Measurements from ENCODE around the gene HSPA6.

Gene HSPA6

DNA sequence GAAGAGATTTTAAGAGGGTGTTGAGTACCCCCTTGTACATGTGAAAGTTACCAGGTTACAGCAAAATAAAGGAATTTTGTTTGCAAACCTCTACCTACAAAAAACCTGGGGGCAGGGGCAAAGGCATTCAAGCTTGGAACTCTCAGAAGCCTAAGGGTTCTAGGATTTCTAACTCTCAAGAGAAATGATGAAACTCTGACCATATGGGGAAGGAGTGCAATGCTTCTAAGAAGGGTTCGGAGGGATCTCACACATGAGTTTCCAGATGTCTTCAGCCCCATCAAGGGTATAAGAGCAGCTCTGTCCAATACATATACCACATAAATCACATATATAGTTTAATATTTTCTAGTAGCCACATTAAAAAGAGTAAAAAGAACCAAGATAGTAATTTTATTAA lies 26.4 kb upstream of the HSPA6 start:
- TF ChIP-seq, protein P1, sequence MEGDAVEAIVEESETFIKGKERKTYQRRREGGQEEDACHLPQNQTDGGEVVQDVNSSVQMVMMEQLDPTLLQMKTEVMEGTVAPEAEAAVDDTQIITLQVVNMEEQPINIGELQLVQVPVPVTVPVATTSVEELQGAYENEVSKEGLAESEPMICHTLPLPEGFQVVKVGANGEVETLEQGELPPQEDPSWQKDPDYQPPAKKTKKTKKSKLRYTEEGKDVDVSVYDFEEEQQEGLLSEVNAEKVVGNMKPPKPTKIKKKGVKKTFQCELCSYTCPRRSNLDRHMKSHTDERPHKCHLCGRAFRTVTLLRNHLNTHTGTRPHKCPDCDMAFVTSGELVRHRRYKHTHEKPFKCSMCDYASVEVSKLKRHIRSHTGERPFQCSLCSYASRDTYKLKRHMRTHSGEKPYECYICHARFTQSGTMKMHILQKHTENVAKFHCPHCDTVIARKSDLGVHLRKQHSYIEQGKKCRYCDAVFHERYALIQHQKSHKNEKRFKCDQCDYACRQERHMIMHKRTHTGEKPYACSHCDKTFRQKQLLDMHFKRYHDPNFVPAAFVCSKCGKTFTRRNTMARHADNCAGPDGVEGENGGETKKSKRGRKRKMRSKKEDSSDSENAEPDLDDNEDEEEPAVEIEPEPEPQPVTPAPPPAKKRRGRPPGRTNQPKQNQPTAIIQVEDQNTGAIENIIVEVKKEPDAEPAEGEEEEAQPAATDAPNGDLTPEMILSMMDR (IDR thresholded peaks at IDR 0.05; ENCODE audit: control extremely low read depth, extremely low read depth, low read depth, missing control alignments): no peak
- DNase-seq (ENCODE audit: extremely low spot score): no peak
- CTCF ChIA-PET: interaction anchor here (1.3 to 1.4 kb wide), 2 partner anchors 10 to 241 kb away, joined by 3 read pairs; no protein-coding TSS in a partner anchor
- POLR2A ChIA-PET: no interaction called here

DNA sequence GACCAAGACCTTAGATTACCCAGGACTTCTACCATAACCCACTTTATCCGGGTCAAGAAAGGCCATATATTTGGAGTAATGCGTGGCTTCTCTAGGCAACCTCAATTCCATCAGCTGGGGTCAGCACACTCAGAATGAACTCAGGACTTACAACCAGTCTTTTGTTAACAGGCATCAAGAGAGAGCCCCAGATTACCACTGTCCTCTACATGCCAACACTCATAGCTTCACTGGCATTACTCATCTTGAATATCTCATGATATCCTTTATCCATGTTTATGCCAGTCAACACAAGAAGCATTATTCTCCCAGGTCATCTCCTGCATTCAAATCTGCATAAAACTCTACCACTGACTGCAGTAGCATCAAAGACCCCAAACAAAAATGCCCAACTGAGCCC lies 25.7 kb upstream of the HSPA6 start:
- ChIA-PET POLR2A (no interaction called here), CTCF (interaction anchor here (1.4 kb wide), 1 partner anchor 241 kb away, joined by 3 read pairs; no protein-coding TSS in a partner anchor)
- DNase-seq (ENCODE audit: extremely low spot score): no peak
- TF ChIP-seq, protein P1 (IDR thresholded peaks at IDR 0.05; ENCODE audit: control extremely low read depth, extremely low read depth, low read depth, missing control alignments): no peak

DNA sequence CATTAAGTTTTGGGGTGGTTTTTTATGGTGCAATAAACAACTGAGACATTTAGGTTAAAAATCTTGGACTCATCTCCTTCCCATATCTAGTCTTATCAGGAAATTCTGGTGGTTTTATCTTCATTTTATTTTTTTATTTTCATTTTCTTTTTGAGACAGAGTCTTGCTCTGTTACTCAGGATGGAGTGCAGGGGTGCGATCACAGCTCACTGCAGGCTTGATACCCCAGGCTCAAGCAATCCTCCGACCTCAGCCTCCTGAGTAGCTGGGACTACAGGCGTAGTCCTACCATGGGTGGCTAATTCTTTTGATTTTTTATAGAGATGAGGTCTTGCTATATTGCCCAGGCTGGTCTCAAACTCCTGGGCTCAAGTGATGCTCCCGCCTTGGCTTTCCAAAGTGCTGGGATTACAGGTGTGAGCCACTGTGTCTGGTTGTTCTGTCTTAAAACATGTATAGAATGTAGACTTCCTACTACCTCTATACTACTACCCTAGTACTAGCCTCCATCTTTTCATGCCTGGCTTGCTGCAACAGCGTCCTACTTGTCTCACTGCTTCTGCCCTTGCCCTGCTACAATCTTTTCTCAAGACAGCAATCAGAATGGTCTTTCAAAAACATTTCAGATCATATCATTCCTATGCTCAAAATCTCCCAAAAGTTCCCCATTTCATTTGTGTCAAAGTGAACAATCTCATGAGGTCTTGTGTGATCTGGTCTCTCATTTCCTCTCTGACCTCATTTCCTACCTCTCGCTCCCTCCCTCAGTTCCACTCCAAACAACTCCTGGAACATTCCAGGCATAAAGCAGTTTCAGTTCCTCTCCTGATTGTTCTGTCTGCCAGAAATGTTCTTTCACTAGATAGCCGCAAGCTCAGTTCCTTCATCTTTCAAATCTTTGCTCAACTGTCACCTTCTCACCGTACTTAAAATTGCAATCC lies 25.0 kb upstream of the HSPA6 start:
- ChIA-PET CTCF (no interaction called here), POLR2A (no interaction called here)
- no peak for DNase-seq (ENCODE audit: extremely low spot score)
- TF ChIP-seq, protein P1 (IDR thresholded peaks at IDR 0.05; ENCODE audit: control extremely low read depth, extremely low read depth, low read depth, missing control alignments): no peak

DNA sequence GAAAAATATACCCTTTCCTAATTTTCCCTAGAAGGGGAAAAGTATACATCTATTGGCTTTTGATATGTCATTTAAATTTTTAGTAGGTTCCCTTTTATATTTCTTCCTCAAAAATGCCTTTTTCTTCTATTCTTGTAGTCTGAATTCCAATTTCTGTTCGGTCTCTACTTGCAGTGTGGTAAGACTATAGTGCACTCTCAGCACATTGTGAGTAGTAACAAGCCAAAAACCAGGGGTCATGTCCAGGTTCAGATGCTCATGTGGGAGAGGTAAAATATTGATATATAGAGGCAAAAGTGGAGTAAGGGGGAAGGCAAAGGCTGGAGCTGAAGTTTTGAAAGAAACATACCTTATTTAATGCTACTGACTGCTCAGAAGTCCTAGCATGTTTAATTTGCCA lies 23.1 kb upstream of the HSPA6 start:
- POLR2A ChIA-PET: no interaction called here
- TF ChIP-seq, protein P1 (IDR thresholded peaks at IDR 0.05; ENCODE audit: control extremely low read depth, extremely low read depth, low read depth, missing control alignments): no peak
- DNase-seq (ENCODE audit: extremely low spot score): no peak
- CTCF ChIA-PET: no interaction called here

DNA sequence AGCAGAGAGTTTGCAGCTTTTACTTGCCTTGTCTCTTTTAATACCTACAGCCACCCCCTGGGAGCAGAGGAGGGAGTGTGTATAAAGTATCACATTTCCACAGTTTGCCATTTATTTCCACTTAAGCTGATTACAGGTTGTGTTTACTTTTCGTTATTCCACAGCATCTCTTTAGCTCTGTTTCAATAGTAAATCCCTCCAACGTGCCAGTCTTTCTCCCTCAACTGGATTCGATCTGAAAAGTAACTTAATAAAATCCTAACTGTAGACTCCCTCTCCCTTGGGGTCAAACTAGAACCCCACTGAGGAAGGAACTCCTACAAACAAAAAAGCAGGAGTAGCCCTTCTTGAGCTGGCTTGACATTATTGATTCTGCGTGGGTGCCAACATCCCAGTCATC lies 22.2 kb upstream of the HSPA6 start:
- no peak for DNase-seq (ENCODE audit: extremely low spot score)
- POLR2A ChIA-PET: no interaction called here
- CTCF ChIA-PET: interaction anchor here (1.6 to 1.8 kb wide), 2 partner anchors 15 to 17 kb away, joined by 4 to 9 read pairs; no protein-coding TSS in a partner anchor
- TF ChIP-seq, protein P1 (IDR thresholded peaks at IDR 0.05; ENCODE audit: control extremely low read depth, extremely low read depth, low read depth, missing control alignments): no peak

DNA sequence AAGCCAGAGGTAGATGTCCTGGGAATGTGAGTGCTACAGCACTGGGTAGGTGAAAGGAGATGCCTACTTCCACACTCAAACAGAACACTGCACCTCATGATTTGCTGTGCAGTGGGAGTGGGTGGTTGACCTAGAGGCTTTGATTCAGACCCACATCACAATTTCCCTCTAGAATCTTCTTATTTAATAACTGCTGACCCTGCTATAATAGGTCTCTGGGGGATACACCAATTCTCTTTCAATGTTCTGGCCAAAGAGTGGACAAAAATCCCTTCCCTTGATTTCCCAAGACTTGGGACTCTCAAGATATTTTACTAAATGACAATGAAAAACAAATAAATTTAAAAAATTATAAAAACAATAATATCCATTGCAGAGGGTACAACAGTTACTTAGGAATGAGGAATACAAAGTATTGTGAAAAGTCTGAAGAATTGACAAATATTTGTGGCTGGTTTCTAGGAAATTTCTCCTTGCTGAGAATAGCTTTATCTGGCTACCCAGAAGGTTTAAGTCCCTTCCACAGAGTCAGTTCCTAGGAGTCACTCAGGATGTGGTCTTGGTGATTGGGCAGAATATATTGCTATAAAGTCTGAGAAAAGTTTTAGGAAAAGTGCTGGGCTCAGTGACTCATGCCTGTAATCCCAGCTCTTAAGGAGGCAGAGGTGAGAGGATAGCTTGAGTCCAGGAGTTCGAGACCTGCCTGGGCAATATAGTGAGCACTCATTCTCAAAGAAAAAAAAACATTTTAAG lies 21.5 kb upstream of the HSPA6 start:
- TF ChIP-seq, protein P1 (IDR thresholded peaks at IDR 0.05; ENCODE audit: control extremely low read depth, extremely low read depth, low read depth, missing control alignments): no peak
- ChIA-PET CTCF (interaction anchor here (1.6 to 1.8 kb wide), 2 partner anchors 16 to 18 kb away, joined by 4 to 9 read pairs; no protein-coding TSS in a partner anchor), POLR2A (no interaction called here)
- no peak for DNase-seq (ENCODE audit: extremely low spot score)
